ENCODE results near the gene ZNF691.
"Not testable (repeated sequence)": the region's sequence is repeated elsewhere in the genome, so short reads cannot be mapped to it uniquely, and the experiment has no call there.

Gene ZNF691

DNA sequence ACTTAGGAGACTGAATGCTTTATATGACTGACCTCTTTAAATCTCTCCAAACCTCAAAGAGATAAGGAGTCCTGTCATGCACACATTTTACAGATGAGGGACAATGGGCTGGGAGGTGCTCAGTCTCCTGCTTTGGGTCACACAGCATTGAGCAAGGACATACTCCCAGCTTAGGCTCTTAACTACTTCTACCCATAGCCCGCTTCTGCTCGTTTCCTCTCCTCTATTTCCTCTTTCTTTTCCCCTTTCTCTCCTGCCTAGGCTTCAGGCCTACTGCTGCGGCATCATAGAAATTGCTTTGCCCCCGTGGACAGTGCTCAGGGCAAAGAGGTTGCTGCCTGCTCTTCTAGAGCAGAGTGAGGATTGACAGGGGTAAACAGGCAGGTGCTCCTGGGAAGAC is 12.4 kb upstream of the ZNF691 start:
- no peak for DNase-seq

- DNase-seq = no peak
These were observed 11.6 kb upstream of the ZNF691 start for GRCh38 chr1:42834803-42835202.

DNA sequence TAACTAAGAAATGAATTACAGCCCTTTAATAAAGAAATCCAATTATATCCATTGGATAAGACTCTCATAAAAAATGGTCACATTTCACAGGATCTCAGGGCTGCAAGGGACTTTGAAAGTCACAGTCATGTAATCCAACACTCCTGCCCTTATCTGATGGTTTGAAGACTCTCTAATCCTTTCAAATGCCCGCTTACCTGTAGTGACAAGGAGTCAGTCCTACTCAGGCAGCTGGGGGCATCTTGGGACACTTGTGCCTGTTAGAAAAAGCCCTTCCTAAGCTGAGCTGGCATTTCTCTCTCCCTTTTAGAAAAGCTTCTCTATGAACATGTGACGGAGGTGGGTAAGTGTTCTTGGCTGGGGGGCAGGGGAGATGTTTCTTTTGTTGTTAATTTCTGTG is 11.0 kb upstream of the ZNF691 start:
- DNase-seq = no peak

GRCh38 chr1:42837709-42838108 is 8.7 kb upstream of the ZNF691 start:
- DNase-seq = no peak

DNA sequence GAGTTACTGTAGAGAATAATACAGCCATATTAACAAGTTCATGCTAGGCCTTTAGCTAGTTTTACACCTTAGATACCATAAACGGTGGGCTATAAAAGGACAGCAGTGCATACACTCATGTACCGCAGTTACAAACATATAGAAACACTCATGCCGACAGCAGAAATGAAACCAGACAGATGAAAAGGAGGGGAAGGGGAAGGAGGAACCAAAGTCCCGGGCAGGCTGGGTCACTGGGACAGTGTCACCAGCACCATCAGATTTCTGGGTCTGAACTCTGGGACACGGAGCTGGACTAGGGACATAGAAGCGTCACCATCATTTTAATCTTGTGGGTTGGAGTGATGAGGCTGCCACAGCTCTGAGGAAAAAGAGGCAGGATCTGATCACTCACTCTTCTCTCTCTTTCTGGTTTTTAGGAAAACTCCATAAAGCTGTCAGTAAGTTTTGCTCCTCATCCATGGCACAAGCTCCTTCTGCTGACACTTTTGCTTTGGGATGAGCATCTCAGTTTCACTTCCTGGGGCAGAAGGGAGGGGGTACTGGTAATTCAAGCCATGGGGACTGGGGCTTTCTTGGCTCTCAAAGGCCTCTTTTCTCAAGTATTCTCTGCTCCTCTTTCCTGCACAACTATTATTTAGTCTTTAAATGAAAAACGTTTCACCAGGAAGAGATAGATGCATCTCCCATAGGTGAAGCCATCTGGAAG is 7.8 kb upstream of the ZNF691 start:
- no peak for DNase-seq

- no peak for DNase-seq
These were observed 5.4 kb upstream of the ZNF691 start for GRCh38 chr1:42841010-42841409.

GRCh38 chr1:42841440-42842147 is 4.8 kb upstream of the ZNF691 start:
- DNase-seq = no peak

DNA sequence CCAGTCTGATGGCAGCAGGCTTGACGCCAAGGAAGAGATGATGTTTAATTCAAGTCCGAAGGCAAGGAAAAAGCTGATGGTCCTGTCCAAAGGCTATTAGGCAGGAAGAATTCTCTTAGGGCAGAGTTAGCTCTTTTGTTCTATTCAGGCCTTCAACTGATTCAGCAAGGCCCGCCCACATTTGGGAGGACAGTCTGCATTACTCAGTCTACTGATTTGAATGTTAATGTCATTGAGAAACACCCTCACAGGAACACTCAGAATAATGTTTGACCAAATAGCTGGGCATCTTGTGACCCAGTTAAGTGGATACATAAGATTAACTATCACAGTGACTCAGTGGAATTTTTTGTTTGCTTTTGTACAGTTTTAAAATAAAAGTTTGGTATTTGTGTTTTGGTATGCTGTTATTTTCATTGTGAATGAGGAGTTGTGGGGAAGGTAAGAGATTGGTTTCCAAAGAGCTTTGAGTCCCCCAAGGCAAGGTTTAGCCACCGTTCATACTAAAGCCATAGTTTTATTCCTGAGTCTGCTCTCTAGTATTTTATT is 1.7 kb upstream of the ZNF691 start:
- DNase-seq = no peak

- DNase-seq = no peak
These were observed 1.2 kb upstream of the ZNF691 start for GRCh38 chr1:42845193-42845592.

GRCh38 chr1:42845866-42846256 is 552 bp upstream of the ZNF691 start:
- DNase-seq = no peak

GRCh38 chr1:42847111-42847595 is 740 bp downstream of the ZNF691 start:
- DNase-seq = no peak

DNA sequence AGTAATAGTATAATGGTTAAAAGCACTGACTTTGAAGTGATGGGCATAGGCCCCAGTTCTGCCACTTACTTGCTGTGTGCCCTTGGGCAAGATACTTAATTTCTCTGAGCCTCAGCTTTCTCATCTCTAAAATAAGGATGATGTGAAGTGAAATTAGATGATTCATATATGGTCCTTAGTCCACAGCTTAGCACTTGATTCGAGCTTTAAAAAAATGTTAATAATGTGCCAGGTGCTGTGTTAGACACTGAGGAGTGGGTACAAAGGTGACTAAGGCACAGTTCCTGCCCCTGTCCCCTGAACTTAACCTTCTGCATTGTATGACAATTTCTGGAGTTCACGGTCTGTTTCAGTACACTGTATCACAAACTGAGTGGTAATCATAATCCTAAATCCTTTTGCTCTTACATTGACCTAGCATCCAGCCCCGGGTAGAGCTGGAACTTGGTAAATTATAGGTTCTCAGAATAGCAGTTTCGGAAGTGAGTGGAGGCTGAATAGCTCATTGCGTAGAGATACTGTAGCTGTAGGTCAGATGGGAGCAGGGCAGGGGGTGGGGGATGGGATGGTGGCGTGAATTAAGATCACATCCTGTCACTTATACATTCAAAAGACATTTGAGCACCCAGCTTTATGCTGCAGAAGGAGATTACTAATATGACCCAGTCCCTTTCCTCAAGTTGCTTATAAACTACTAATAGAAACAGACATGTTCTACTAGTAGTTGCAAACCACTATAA is 1.5 kb downstream of the ZNF691 start:
- DNase-seq = no peak

DNA sequence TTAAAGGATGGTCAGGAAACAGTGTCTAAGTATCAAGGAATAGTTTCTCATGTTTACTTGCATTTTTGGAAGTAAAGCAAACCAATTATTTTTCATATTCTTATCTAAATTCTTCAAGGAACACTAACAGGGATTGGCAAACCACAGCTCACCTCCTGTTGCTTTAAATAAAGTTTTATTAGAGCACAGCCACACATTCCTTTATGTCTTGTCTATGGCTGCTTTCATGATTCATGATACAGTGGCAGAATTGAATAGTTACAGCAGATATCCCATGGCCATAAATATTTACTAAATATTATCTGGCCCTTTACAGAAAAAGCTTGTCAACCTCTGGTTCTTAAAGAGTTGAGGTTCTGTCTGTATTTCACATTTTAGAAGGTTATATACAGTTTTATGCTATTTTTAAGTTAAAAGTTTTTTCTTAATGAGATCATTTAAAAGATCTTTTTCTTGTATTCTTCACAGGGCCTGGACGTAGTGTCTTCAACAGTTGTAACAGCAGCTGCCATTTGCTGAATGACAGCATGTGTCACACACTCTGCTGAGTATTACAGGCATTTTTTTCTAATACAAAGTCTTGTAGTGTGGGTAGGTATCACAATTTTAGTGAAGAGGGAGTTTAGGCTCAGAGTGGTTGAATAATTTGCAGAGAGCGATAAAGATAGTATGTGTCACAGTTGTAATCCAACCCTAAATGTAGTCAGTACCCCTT is 2.6 kb downstream of the ZNF691 start:
- DNase-seq = no peak

DNA sequence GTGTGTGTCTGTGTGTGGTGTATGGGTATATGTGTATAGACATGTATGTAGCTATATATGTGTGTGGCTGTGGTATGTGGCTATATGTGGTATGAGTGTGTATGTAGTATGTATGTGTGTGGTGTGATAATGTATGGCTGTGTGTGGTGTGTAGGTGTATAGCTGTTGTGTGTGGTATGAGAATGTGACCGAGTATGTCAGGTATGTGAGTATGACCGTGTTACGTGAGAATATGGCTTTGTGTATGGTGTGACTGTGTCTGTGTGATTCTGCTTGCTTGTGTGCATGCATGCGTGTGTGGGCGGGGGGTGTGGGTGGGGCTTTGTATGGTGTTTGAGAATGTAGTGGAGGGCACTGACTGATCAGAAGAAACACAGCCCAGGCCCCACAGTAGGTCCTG is 3.5 kb downstream of the ZNF691 start:
- no peak for DNase-seq

DNA sequence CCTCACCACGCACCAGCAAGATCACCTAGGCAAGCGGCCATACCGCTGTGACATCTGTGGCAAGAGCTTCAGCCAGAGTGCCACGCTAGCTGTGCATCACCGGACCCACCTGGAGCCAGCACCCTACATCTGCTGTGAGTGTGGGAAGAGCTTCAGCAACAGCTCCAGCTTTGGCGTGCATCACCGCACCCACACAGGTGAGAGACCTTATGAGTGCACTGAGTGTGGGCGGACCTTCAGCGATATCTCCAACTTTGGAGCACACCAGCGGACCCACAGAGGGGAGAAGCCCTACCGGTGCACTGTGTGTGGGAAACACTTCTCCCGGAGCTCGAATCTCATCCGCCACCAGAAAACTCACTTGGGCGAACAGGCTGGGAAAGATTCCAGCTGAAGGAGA is 5.0 kb downstream of the ZNF691 start:
- no peak for DNase-seq

DNA sequence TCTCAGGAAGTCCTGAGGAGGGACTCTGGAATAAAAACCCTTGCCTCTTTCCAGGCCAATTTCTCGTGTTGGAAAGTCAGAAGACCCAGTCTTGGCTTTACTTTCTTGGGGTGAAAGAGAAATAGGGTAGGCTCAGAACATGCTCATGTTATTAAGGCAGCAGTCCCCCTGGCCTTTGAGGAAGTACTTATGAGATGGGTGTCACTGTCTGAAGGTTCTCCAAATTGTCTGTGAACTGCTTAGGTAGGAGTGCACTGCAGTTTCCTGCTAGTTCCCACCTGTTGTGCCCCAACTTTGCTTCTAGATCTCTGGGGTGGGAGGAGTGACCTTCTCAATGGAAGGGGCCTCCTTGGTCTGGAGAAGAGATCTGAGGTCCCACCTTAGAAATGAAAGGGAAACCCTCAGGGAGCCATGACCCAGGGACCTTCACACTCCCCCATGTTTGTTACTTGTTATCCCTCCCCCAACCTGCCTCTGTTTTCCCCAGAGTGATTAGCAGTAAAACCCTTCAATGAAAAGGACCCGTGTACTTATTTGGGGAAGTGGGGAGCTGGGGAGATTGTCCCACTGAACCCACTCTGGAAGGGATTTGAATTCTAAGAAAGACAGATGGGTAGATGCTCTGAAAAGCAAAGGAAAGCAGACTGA is 5.7 kb downstream of the ZNF691 start:
- DNase-seq = no peak

DNA sequence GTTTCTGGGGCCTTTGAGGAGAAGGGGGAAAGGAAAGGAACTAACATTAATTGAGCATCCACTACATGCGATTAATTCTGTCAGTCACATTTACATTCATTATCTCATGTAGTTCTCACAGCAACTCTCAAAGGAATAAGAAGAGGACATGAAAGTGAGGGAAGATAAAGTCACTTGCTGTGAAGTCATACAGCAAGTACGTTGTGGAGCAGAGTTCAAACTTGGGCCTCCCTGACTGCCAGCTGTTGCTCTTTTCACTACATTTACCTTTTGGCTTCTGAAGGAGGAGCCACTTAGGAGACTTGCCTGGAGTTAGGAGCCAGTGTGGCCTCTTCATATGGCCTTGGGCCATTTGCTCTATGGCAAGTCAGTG is 6.2 kb downstream of the ZNF691 start:
- no peak for DNase-seq

GRCh38 chr1:42853116-42853884 is 6.9 kb downstream of the ZNF691 start:
- DNase-seq = no peak

GRCh38 chr1:42856554-42856953 is 10.1 kb downstream of the ZNF691 start:
- DNase-seq = not testable (repeated sequence)

DNA sequence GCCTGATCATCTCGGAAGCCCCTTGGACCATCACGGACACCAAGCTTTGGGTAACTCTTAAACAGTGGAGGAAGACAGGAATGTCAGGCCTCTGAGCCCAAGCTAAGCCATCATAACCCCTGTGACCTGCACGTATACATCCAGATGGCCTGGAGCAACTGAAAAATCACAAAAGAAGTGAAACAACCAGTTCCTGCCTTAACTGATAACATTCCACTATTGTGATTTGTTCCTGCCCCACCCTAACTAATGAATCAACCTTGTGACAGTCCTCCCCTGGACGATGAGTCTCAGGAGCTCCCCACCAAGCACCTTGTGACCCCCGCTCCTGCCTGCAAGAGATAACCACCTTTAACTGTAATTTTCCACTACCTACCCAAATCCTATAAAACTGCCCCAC is 13.0 kb downstream of the ZNF691 start:
- DNase-seq = not testable (repeated sequence)

GRCh38 chr1:42860339-42861013 is 14.1 kb downstream of the ZNF691 start:
- DNase-seq = no peak

Measured in femur (tissue), 1 donor.